Nephron progenitor cell (in vitro differentiated cells): Measurements from ENCODE around the gene RPTOR.

Experiments used
- DNase-seq: peaks from one replicate; pipeline ENCODE4 v3.0.0; 2021
- H3K27ac Mint-ChIP-seq: 2 replicates; pipeline ENCODE4 v1.8.0; 2021; ENCODE audit warnings: mild to moderate bottlenecking, moderate library complexity, mixed read lengths
- H3K27me3 Mint-ChIP-seq: 2 replicates; pipeline ENCODE4 v1.8.0; 2021; ENCODE audit warnings: mild to moderate bottlenecking, low read depth, mixed read lengths; ENCODE audit not compliant: poor library complexity
- H3K36me3 Mint-ChIP-seq: 2 replicates; pipeline ENCODE4 v1.8.0; 2021; ENCODE audit warnings: low read depth, mixed read lengths
- H3K4me1 Mint-ChIP-seq: 2 replicates; pipeline ENCODE4 v1.8.0; 2021; ENCODE audit warnings: mixed read lengths
- H3K4me3 Mint-ChIP-seq: 2 replicates; pipeline ENCODE4 v1.8.0; 2021; ENCODE audit warnings: mild to moderate bottlenecking, moderate library complexity, mixed read lengths
- H3K9me3 Mint-ChIP-seq: 2 replicates; pipeline ENCODE4 v1.8.0; 2021; ENCODE audit warnings: mild to moderate bottlenecking, moderate library complexity, mixed read lengths
- TF ChIP-seq, protein P1 (sequence below): fragments of 200-600 bp; sonication (generic); IDR thresholded peaks from 2 replicates; pipeline ENCODE4 v1.5.0; 2021; ENCODE audit warnings: antibody characterized with exemption

RPTOR gene

GRCh38 chr17:80778716-80779115 is 234.1 kb downstream of the RPTOR start:
- TF ChIP-seq, protein P1, sequence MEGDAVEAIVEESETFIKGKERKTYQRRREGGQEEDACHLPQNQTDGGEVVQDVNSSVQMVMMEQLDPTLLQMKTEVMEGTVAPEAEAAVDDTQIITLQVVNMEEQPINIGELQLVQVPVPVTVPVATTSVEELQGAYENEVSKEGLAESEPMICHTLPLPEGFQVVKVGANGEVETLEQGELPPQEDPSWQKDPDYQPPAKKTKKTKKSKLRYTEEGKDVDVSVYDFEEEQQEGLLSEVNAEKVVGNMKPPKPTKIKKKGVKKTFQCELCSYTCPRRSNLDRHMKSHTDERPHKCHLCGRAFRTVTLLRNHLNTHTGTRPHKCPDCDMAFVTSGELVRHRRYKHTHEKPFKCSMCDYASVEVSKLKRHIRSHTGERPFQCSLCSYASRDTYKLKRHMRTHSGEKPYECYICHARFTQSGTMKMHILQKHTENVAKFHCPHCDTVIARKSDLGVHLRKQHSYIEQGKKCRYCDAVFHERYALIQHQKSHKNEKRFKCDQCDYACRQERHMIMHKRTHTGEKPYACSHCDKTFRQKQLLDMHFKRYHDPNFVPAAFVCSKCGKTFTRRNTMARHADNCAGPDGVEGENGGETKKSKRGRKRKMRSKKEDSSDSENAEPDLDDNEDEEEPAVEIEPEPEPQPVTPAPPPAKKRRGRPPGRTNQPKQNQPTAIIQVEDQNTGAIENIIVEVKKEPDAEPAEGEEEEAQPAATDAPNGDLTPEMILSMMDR: no peak
- Mint-ChIP-seq H3K9me3 (no peaks in the 10 kb centered on the region), H3K4me3 (no peak overlapping the region), H3K4me1 (peaks cover 79% of the 10 kb centered on the region), H3K27ac (peak overlapping the region; percentile 54), H3K27me3 (peaks cover 14% of the 10 kb centered on the region), H3K36me3 (peaks cover 18% of the 10 kb centered on the region)
- no peak for DNase-seq

DNA sequence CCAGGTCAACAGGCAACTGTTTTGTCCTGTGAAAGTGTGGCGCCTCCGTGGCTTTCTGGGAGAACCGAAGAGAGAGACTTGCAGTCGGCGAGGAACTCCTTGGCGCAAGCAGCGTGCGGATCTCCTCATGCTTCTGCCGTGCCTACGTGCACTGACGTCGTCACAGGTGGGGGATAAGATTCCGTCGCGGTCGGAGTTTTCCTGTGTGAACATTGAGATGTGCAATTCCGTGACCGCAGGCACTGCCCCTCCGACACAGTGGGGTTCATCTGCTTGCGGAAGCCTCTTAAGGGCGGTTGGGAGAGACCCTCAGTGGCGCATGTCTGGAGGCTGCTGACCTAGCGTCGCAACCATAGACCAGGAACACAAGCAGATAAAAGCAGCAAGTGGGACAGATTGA is 234.7 kb downstream of the RPTOR start:
- peak overlapping the region; percentile 54 for H3K27ac Mint-ChIP-seq
- peaks cover 18% of the 10 kb centered on the region for H3K36me3 Mint-ChIP-seq
- peaks cover 14% of the 10 kb centered on the region for H3K27me3 Mint-ChIP-seq
- TF ChIP-seq, protein P1: no peak
- H3K4me3 Mint-ChIP-seq: no peak overlapping the region
- H3K9me3 Mint-ChIP-seq: no peaks in the 10 kb centered on the region
- H3K4me1 Mint-ChIP-seq: peaks cover 72% of the 10 kb centered on the region
- DNase-seq: no peak

GRCh38 chr17:80779961-80780380 is 235.3 kb downstream of the RPTOR start:
- peaks cover 18% of the 10 kb centered on the region for H3K36me3 Mint-ChIP-seq
- TF ChIP-seq, protein P1: no peak
- no peaks in the 10 kb centered on the region for H3K9me3 Mint-ChIP-seq
- peak overlapping the region; percentile 10 for H3K27ac Mint-ChIP-seq
- H3K4me1 Mint-ChIP-seq: peaks cover 66% of the 10 kb centered on the region
- H3K27me3 Mint-ChIP-seq: peaks cover 14% of the 10 kb centered on the region
- H3K4me3 Mint-ChIP-seq: no peak overlapping the region
- DNase-seq: no peak

GRCh38 chr17:80780381-80781198 is 236.0 kb downstream of the RPTOR start:
- TF ChIP-seq, protein P1: no peak
- H3K4me1 Mint-ChIP-seq: peaks cover 65% of the 10 kb centered on the region
- H3K27ac Mint-ChIP-seq: peak overlapping the region; percentile 24
- peaks cover 18% of the 10 kb centered on the region for H3K36me3 Mint-ChIP-seq
- no peaks in the 10 kb centered on the region for H3K9me3 Mint-ChIP-seq
- peaks cover 14% of the 10 kb centered on the region for H3K27me3 Mint-ChIP-seq
- no peak for DNase-seq
- H3K4me3 Mint-ChIP-seq: peak overlapping the region; percentile 3

- Mint-ChIP-seq H3K9me3 (no peaks in the 10 kb centered on the region), H3K4me1 (peaks cover 65% of the 10 kb centered on the region), H3K27me3 (peaks cover 14% of the 10 kb centered on the region), H3K4me3 (no peak overlapping the region), H3K27ac (no peak overlapping the region), H3K36me3 (peaks cover 18% of the 10 kb centered on the region)
- DNase-seq: no peak
- TF ChIP-seq, protein P1: no peak
These were observed 236.6 kb downstream of the RPTOR start for GRCh38 chr17:80781211-80781610.

- H3K27me3 Mint-ChIP-seq: peaks cover 10% of the 10 kb centered on the region
- no peaks in the 10 kb centered on the region for H3K9me3 Mint-ChIP-seq
- no peak overlapping the region for H3K4me3 Mint-ChIP-seq
- peaks cover 58% of the 10 kb centered on the region for H3K4me1 Mint-ChIP-seq
- peaks cover 13% of the 10 kb centered on the region for H3K36me3 Mint-ChIP-seq
- TF ChIP-seq, protein P1: no peak
- DNase-seq: no peak
- peak overlapping the region; percentile 85 for H3K27ac Mint-ChIP-seq
These were observed 237.2 kb downstream of the RPTOR start for GRCh38 chr17:80781807-80782277.
